Measurements from ENCODE around the gene ZNF292. TPM values are rescaled to one million over a fixed set of nuclear protein-coding genes. Genes with fewer than 3 reads are reported as not detected.
"Not testable (repeated sequence)": the region's sequence is repeated elsewhere in the genome, so short reads cannot be mapped to it uniquely, and the experiment has no call there.

The ZNF292 gene
- total RNA-seq, 1 donor from 2014 or later: 124 TPM

DNA sequence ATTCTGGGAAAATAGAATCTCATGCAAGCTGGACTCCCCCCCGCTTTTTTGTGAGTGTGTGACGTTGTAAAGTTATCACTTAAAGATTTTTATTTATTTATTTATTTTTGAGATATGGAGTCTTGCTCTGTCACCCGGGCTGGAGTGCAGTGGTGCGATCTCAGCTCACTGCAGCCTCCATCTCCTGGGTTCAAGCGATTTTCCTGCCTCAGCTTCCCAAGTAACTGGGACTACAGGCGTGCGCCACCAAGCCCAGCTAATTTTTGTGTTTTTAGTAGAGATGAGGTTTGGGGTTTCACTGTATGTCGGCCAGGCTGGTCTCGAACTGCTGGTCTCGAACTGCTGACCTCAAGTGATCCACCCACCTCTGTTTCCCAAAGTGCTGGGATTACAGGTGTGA lies 2.2 kb downstream of the ZNF292 start:
- not testable (repeated sequence) for DNase-seq (ENCODE audit: low spot score in 2 of 2)

DNA sequence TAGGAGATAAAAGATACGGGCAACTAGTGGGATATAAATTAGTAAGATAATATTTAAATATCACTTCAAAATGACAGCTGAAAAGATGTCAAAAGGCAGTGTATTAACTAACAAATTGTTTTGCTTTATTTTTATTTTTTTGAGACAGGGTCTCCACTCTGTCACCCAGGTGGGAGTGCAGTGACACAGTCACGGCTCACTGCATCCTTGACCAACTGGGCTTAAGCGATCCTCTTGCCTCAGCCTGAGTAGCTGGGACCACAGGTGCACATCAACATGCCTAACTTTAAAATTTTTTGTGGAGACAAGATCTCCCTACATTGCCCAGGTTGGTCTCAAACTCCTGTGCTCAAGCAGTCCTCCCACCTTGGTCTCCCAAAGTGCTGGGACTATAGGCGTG lies 5.9 kb downstream of the ZNF292 start:
- FAIRE-seq (no peak), DNase-seq (ENCODE audit: low spot score in 2 of 2) (no peak)

More for the DNA sequence above, 2.2 kb downstream of the ZNF292 start:
- not testable (repeated sequence) for FAIRE-seq

DNA sequence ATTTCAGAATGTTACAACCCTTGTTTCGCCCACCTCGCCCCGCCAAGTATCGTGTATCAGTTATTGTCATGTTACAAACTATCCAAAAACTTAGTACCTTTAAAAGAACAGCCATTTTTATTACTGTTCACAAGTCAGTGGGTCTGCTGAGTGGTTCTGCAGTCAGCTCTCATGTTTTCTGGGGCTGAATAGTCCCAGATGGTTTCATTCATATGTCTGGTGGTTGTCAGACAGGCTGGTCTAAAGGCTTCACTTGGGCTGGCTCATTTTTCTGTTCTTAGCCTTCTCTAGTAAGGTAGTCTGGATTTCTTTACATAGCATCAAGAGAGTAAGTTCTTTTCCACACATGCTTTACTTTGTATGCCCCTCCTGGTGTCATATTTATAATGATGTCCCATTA lies 8.6 kb downstream of the ZNF292 start:
- no peak for DNase-seq (ENCODE audit: low spot score in 2 of 2)
- FAIRE-seq: no peak

DNA sequence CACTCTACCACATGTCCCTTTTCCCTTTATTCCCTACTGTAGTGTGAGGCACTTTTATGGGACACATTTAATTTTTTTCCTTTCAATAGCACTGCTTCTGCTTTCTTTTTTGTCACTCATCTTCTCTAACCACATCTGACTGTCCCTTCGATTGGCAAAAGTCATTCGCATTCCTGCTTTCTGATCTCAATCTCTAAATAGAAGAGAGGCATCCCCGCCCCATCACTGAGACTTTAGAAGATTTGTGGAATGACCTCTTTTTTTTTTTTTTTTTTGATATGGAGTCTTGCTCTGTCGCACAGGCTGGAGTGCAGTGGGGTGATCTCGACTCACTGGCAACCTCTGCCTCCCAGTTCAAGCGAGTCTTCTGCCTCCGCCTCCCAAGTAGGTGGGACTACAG lies 9.1 kb downstream of the ZNF292 start:
- DNase-seq (ENCODE audit: low spot score in 2 of 2): no peak
- no peak for FAIRE-seq

DNA sequence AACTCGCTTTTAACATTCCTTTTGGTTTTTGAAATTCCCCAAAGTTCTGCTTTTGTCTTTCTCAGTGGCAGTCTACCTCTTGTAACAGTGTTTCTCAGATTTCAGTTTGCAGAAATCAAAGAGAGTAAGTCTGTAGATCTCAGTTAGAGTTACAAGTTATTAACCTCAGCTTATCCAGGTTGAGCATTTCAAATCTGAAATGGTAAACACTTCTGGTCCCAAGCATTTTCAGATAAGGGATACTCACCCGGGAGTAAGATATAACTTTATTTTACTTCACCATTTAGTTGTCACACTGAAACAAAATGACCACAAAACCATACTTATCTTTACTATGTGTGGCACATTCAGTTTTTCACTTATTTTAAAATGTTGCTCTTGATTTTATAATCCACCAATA lies 9.8 kb downstream of the ZNF292 start:
- DNase-seq (ENCODE audit: low spot score in 2 of 2): no peak
- no peak for FAIRE-seq

DNA sequence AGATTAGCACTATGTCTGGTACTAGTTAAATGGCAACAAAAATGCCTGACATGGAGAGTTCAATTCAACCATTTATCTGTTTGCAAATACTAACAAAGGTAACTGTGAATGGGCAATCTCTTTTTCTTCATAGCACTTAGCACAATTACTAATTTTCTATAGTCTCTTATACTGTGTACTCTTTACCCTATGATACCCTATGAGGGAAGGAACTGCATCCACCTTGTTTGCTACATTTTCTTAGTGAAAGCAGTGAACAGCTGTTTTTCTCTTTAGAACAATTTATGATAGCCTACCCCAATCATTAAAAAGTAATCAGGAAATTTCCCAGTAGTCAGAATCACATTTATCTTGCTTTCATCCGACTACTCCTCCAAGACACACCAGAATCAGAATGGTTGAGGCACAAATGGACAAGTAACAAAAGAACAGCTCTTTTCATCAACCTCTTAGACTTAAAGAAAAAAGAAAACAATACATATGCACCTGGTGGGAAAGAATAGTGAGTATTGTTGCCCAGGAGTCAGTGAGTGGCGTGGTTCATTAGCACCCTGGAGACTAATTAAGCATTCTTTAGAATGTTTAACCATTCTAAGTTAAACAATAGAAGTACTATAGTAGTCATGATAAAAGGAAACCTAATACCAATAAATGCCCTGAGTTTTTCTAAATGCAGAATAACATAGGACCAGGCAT lies 16.7 kb downstream of the ZNF292 start:
- FAIRE-seq (no peak), DNase-seq (ENCODE audit: low spot score in 2 of 2) (no peak)

DNA sequence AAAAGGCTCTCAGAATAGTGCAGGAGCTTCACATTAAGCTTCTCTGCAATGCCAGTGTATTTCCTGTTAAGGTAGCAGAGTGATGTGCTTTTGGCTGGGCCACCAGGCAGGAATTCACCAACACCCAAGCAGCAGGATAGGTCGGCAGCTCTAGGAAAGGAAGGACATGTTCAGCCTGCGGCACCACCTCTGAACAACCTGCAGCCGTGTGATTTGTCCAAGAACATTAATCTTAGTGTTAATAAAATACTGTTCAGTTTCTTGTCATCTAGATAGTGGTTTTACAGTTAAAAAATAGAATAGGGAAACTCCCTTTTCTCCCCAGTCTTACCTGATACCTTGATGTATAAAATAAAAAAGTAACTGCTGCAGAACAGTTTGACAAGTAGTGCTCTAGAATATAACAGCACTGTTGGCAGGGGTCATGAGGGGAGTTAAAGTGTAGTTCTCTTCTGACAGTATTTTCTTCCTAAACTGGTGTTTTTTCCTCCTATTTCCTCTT lies 18.8 kb downstream of the ZNF292 start:
- no peak for DNase-seq (ENCODE audit: low spot score in 2 of 2)
- no peak for FAIRE-seq

DNA sequence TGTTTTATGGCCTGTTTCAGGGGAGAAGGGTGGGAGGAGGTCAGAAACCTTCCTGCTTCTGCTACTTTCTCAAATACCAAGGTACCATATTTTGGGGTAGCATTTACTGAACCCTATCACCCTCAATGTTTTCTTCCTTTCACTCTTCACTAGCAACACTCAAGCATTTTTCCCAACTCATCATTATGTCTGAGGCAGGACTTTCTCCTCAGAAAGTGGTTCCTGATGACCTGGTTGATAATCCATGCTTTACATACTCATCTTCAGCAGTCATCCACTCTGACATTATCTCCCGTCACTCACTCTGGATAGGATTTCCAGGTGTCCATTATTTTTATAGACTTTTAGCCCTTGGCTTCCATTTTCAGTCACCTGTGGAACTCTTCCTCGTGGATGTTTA lies 21.1 kb downstream of the ZNF292 start:
- FAIRE-seq (no peak), DNase-seq (ENCODE audit: low spot score in 2 of 2) (no peak)

DNA sequence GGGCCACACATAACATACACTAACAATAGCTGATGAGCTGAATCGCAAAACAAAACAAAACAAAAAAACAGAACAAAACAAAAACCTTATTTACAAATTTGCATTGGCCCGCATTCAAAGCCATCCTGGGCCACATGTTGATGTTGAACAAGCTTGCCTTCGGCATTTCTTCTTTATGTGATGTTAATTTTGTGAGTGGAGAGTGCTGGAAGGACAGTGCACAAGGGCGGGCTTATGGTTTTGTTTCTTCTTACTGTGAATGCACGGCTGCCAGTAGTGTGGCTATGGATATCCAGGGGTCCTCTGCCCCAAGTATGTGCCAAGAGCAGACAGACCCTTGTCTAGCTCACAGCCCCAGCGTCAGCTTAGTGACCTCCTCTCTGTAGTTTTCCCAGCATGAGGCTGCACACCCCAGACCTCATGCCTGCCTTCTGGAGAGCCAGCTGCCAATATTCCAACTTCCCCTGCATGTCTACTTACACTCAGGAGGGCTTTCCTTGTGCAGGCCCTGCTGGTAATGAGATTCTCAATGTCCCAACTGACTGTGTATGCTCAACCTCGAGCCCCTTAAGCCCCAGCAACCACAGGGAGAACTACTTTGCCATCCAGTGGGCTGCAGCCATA lies 24.9 kb downstream of the ZNF292 start:
- DNase-seq (ENCODE audit: low spot score in 2 of 2) (no peak), FAIRE-seq (no peak)

DNA sequence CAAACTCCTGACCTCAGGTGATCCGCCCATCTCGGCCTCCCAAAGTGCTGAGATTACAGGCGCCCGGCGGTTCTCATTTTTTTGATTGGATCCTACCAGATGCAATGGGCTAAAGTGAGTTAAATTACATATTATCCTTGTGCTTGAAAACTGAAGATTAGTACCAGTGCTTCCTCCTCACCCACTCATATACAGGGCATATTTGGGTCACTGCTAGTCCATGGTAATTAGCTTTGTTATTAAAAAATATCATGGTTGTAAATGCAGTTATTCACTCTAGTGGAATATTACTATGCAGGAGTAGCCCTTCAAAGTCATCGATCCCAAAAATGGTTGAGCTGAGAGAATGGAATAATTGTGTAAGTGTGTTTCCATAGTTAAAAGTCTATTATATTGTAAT lies 26.5 kb downstream of the ZNF292 start:
- DNase-seq (ENCODE audit: low spot score in 2 of 2) (no peak), FAIRE-seq (no peak)

DNA sequence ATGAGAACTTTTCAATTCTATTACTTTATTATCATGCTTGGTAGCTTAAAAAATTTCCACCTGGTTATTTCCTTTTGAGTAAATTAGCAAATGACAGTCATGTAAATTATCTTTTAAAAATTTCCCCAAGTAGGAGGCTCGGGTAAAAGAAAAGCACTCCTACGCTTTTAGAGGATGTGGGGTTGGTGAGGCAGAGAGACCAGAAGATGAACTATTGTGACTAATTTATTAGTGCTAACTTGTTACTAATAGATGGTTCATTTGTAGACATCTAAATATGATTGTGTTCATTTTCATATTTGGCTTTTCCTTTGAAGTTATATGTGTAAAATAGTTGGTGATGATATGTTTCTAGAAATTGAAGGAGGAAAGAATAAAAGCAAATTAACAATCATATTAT lies 27.0 kb downstream of the ZNF292 start:
- DNase-seq (ENCODE audit: low spot score in 2 of 2) (no peak), FAIRE-seq (no peak)

DNA sequence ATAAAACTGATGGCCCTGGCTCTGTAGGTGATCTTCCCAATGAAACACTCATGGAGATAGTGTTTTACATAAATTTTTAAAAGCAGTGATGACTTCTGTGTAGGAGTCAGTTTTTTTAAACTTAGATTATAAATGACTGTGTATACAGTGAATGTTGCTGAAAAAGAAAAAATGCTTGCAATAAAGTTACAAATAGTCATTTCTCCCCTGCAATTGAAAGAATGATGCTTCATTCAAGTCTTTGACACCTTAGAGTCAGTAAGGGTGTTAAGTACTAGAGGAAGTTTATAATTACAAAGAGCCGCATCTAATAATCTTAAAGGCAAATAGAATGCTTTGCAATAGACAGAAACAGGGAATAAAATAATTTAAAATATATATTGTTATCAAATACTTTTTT lies 27.6 kb downstream of the ZNF292 start:
- DNase-seq (ENCODE audit: low spot score in 2 of 2) (no peak), FAIRE-seq (no peak)

DNA sequence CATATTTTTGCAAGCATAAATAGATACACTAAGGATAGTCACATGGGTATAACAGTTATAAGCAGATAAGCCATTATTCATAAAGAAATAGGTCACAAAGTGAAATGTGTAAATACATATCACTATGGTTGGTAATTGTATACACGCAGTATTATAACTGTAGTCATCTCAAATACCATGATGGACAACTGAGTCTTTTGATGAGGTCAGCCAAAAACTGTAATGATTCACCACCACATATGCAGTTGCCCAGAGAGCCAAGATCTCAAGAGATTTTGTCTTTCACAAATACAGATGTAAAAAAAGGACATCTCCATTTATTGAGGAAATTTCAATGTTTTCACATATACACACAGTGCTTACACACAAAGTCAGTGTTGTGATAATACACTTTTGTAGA lies 28.3 kb downstream of the ZNF292 start:
- FAIRE-seq (no peak), DNase-seq (ENCODE audit: low spot score in 2 of 2) (no peak)

DNA sequence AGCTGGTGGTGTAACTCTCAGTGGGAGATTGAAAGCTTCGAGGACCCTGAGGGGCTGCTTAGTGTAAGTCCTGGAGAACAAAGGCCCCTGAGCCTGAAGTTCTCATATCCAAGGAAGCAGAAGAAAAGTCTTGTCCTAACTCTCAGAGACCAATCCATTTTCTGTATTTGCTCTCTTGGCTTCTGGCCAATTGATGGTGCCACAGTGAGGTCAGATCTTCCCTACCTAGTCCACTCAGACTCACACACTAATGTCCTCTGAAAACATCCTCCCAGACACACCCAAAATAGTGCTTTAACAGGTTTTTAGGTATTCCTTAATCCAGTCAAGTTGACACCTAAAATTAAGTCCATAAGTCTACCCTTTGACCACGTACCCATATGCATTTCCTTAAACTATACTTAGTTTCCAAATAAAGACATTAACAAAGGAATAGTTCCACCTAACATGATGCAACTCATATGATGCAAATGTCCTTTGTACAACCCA lies 29.4 kb downstream of the ZNF292 start:
- FAIRE-seq (no peak), DNase-seq (ENCODE audit: low spot score in 2 of 2) (no peak)

DNA sequence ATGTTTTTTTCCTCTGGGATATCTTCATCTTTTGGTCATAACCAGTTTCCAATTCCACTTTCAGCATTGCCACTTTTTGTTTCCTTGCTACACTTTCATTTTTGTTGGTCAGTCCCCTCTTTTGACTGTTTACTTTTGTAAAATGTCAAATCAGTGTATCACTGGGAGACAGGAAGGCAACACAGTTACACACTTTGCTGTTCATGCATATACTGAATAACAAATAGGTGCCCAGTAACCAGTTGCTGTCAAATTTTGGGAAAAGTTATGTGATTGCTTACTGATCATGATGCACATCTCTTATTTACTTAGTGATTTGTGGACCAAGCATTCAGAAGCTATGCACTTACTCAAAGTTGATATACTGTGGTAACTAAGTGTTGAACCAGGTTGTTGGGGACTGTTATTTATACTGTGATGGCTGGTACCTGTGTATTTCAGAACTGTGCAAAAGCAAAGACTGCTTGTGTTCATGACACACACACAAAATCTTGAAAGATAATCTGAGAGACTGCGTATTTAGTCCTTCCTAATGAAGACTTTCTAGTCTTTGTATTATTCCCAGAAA lies 41.0 kb downstream of the ZNF292 start:
- DNase-seq (ENCODE audit: low spot score in 2 of 2) (no peak), FAIRE-seq (no peak)

DNA sequence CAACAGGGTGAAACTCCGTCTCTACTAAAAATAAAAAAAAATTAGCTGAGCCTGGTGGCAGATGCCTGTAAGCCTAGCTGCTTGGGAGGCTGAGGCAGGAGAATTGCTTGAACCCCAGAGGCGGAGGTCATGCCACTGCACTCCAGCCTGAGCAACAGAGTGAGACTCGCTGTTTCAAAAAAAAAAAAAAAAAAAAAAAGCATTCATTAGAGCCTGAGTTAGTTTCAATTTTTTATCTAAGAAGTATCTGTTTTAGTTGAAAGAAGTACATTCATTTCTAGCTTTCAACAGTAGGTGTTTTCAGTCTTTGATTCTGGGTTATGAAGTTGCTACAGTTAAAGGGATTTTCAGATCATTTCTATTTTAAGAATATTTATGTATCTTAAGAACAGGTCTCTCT lies 42.2 kb downstream of the ZNF292 start:
- DNase-seq (ENCODE audit: low spot score in 2 of 2) (no peak), FAIRE-seq (no peak)

DNA sequence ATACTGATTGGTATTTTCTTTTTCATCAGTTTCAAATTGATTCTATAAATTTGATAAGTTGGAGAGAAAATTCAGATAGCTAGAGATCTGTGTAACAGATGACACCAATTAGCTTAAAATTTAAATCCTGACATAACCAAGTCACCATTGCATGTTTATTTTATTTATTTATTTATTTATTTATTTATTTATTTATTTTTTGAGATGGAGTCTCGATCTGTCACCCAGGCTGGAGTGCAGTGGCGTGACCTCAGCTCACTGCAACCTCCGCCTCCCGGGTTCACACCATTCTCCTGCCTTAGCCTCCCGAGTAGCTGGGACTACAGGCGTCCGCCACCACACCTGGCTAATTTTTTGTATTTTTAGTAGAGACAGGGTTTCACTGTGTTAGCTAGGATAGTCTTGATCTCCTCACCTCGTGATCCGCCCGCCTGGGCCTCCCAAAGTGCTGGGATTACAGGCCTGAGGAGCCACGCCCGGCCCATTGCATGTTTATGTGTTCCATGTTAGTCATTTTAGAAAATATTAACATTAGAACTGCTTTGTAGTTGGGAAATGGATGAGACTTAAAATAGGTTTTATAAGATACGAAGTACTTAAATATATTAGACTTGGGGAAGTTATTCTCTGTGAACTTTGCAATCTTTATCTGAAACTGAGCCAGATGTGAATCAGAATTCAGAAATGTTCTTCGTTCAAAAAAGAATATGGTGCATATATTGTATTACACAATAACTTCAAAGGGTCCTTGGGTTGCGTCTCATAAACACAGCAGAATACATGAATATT lies 42.9 kb downstream of the ZNF292 start:
- not testable (repeated sequence) for DNase-seq (ENCODE audit: low spot score in 2 of 2); FAIRE-seq

DNA sequence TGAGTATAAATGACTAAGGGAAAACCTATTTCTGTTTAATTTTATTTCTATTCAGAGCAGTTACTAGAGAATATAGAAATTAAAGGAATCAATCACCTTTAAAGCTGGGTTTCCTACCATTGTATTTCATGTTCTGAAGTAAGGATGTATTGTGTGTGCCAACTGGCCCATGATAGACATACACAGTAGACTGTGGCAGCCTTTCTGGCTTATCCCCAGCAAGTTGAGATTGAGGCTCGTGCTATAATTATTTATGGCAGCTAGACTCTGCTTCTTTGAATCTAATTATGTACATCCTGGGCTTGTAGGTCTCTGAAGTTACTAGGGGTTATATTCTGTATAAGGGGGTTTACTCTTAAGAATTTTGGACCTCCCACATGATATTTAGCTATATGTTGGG lies 44.4 kb downstream of the ZNF292 start:
- FAIRE-seq (no peak), DNase-seq (ENCODE audit: low spot score in 2 of 2) (no peak)

DNA sequence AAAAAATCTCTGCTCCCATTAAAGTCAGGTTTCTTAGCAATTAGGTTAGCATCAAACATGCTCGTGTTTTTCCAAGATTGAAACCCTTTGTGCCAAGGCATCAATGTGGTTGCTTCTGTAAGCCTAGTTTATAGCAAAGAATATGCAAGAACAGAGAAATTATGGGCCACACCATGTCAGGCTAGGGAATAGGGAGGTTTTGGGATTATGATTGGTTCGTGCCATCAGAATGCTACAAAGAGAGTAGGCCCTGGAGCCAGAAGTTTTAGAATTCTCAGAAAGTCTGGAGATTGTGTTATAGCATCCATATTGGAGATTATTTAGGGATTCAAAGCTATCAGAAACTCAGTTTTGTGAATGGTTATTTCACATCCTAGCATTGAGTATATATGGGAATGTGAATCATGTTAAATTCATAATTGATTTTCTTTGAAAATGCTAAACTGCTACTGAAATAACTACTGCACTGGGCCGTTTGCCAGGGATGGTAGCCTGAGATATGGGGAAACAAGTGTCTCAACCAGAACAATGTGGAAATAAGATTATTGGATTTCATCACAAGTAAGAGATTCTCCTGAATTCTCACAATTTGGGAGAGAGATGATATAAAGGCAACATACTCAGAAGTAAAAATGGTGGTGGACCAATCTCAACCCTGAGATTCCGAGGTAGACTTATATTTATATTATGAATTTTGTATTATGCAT lies 45.3 kb downstream of the ZNF292 start:
- FAIRE-seq: no peak
- DNase-seq (ENCODE audit: low spot score in 2 of 2): no peak

DNA sequence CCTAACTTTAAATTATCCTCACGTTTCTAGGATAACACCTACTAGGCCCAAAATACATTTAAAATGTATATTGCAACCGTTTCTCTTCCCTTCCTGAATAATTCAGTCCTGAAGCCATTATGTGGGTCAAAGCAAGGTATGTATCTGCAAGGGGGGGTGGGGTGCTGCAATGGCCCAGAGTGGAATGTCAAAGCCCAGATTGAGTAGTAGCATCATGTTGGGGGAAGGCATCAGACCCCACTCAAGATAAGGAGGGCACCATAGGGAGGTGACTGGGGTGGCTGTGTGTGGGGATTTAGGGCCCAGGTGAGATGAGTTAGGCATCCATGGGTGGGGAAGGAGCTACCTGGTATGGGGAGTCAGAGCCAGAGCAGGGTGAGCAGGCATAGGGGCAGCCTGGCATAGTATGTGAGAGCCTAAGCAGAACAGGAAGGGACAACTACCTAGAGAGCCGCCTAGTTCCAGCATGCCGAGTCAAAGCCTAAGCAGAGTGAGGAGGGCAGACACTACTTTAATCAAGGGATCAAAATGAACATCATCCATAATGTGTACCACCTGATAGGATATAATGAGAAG lies 48.2 kb downstream of the ZNF292 start:
- DNase-seq (ENCODE audit: low spot score in 2 of 2): no peak
- no peak for FAIRE-seq

Measured in frontal cortex (tissue), 4 donors.